ENCODE data around the gene SCN4B. TPM values are rescaled to one million over a fixed set of nuclear protein-coding genes. Genes with fewer than 3 reads are reported as not detected.

SCN4B gene
- total and polyA plus RNA-seq, 7 experiments from 2014 or later: 0.19 TPM; not detected in 6

- Mint-ChIP-seq H3K27ac (no peak overlapping the region), H3K4me1 (peaks cover 0 to 18% (median 11%) of the 10 kb centered on the region in 7 donors)
Observed at GRCh38 chr11:118149493-118149892, 3.1 kb downstream of the SCN4B start.

DNA sequence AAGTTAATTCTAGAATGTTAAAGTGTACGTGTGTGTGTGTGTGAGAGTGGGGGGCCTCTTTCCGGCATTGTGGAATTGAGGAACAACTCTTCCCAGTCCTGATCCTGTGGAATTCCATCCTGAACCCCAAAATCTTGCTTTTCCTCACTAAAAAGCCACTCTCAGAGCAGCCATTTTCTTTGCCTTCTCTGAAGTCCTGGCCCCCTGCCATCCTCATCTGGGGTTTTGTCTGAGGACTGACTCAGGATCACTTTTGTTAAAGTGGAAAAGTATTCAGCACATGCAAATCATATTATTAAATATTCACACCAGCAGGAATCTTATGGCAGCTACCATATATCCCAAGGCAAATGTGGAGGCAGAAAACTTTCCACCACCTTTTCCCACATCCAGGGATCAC lies 3.8 kb downstream of the SCN4B start:
- POLR2A ChIA-PET: no interaction called here
- Histone ChIP-seq H3K9me3 (ENCODE audit: control insufficient read depth in 2 of 3, low read length in 3 of 3) (no peaks in the 10 kb centered on the region), H3K27ac (ENCODE audit: low read depth, low read length) (no peak overlapping the region), H3K4me3 (ENCODE audit: low read length) (no peak overlapping the region), H3K36me3 (ENCODE audit: control insufficient read depth in 2 of 3, insufficient read depth in 3 of 3, low read length in 3 of 3) (no peaks in the 10 kb centered on the region), H3K4me1 (ENCODE audit: control insufficient read depth in 2 of 2, insufficient read depth in 2 of 2, low read length in 2 of 2) (peaks cover 0 to 3% of the 10 kb centered on the region in 2 donors), H3K27me3 (ENCODE audit: control insufficient read depth in 2 of 2, insufficient read depth in 2 of 2, low read length in 2 of 2) (peaks cover 5 to 9% of the 10 kb centered on the region in 2 donors)
- no peak overlapping the region for H3K27ac Mint-ChIP-seq
- H3K4me3 Mint-ChIP-seq: no peak overlapping the region
- no peaks in the 10 kb centered on the region for H3K36me3 Mint-ChIP-seq
- peaks cover 0 to 17% (median 9%) of the 10 kb centered on the region in 7 donors for H3K4me1 Mint-ChIP-seq
- intact Hi-C loops (cut with micrococcal nuclease): loop anchor here in 1 of 2 donors (5.0 kb wide), 1 partner anchor 208 kb away; the partner anchor contains the start of gene UBE4A
- ATAC-seq: no peak
- CTCF ChIA-PET: interaction anchor here (0.6 to 1.3 kb wide), 3 partner anchors 12 to 29 kb away, joined by 3 to 8 read pairs (median 3); no protein-coding TSS in a partner anchor
- no peak for DNase-seq
- no peaks in the 10 kb centered on the region for H3K9me3 Mint-ChIP-seq
- peaks cover 30 to 79% (median 47%) of the 10 kb centered on the region in 5 donors for H3K27me3 Mint-ChIP-seq

More at GRCh38 chr11:118149493-118149892, 3.1 kb downstream of the SCN4B start:
- DNase-seq (no peak), ATAC-seq (no peak)
- Mint-ChIP-seq H3K4me3 (no peak overlapping the region), H3K27me3 (peaks cover 30 to 79% (median 47%) of the 10 kb centered on the region in 5 donors), H3K36me3 (no peaks in the 10 kb centered on the region), H3K9me3 (no peaks in the 10 kb centered on the region)
- Histone ChIP-seq H3K27me3 (ENCODE audit: control insufficient read depth in 2 of 2, insufficient read depth in 2 of 2, low read length in 2 of 2) (peaks cover 5 to 16% of the 10 kb centered on the region in 2 donors), H3K4me3 (ENCODE audit: low read length) (no peak overlapping the region), H3K36me3 (ENCODE audit: control insufficient read depth in 2 of 3, insufficient read depth in 3 of 3, low read length in 3 of 3) (no peaks in the 10 kb centered on the region), H3K4me1 (ENCODE audit: control insufficient read depth in 2 of 2, insufficient read depth in 2 of 2, low read length in 2 of 2) (peaks cover 0 to 3% of the 10 kb centered on the region in 2 donors), H3K9me3 (ENCODE audit: control insufficient read depth in 2 of 3, low read length in 3 of 3) (no peaks in the 10 kb centered on the region), H3K27ac (ENCODE audit: low read depth, low read length) (no peak overlapping the region)
- intact Hi-C loops (cut with micrococcal nuclease): loop anchor here in 1 of 2 donors (5.0 kb wide), 1 partner anchor 208 kb away; the partner anchor contains the start of gene UBE4A
- ChIA-PET POLR2A (no interaction called here), CTCF (interaction anchor here (0.9 kb wide), 1 partner anchor 29 kb away, joined by 3 read pairs; no protein-coding TSS in a partner anchor)

- peaks cover 0 to 13% (median 5%) of the 10 kb centered on the region in 7 donors for H3K4me1 Mint-ChIP-seq
- Histone ChIP-seq H3K4me3 (ENCODE audit: low read length) (no peak overlapping the region), H3K27ac (ENCODE audit: low read depth, low read length) (no peak overlapping the region), H3K27me3 (ENCODE audit: control insufficient read depth in 2 of 2, insufficient read depth in 2 of 2, low read length in 2 of 2) (peaks cover 5 to 8% of the 10 kb centered on the region in 2 donors), H3K4me1 (ENCODE audit: control insufficient read depth in 2 of 2, insufficient read depth in 2 of 2, low read length in 2 of 2) (peaks cover 0 to 2% of the 10 kb centered on the region in 2 donors), H3K9me3 (ENCODE audit: control insufficient read depth in 2 of 3, low read length in 3 of 3) (no peaks in the 10 kb centered on the region), H3K36me3 (ENCODE audit: control insufficient read depth in 2 of 3, insufficient read depth in 3 of 3, low read length in 3 of 3) (no peaks in the 10 kb centered on the region)
- H3K27me3 Mint-ChIP-seq: peaks cover 30 to 78% (median 48%) of the 10 kb centered on the region in 5 donors
- intact Hi-C loops (cut with micrococcal nuclease): loop anchor here in 1 of 2 donors (5.0 kb wide), 1 partner anchor 209 kb away; the partner anchor contains the start of gene UBE4A
- H3K9me3 Mint-ChIP-seq: no peaks in the 10 kb centered on the region
- H3K4me3 Mint-ChIP-seq: no peak overlapping the region
- no peaks in the 10 kb centered on the region for H3K36me3 Mint-ChIP-seq
- ATAC-seq (no peak), DNase-seq (no peak)
- POLR2A ChIA-PET: no interaction called here
- CTCF ChIA-PET: interaction anchor here (0.6 to 1.3 kb wide), 2 partner anchors 12 to 23 kb away, joined by 3 to 8 read pairs; no protein-coding TSS in a partner anchor
- no peak overlapping the region for H3K27ac Mint-ChIP-seq
Observed at GRCh38 chr11:118148240-118148639, 4.4 kb downstream of the SCN4B start.

- no peaks in the 10 kb centered on the region for H3K9me3 ChIP-seq (ENCODE audit: control insufficient read depth in 2 of 3, low read length in 3 of 3)
- DNase-seq: no peak
- no peak overlapping the region for H3K4me3 ChIP-seq (ENCODE audit: low read length)
- intact Hi-C loops (cut with micrococcal nuclease): loop anchor here in 1 of 2 donors (5.0 kb wide), 1 partner anchor 210 kb away; the partner anchor contains the start of gene UBE4A
- CTCF ChIA-PET: interaction anchor here (0.6 kb wide), 1 partner anchor 341 kb away, joined by 3 read pairs; no protein-coding TSS in a partner anchor
- H3K27ac Mint-ChIP-seq: peak overlapping the region in 1 of 9 donors; percentile 45
- H3K4me1 Mint-ChIP-seq: peaks cover 0 to 20% (median 5%) of the 10 kb centered on the region in 7 donors
- no peak overlapping the region for H3K27ac ChIP-seq (ENCODE audit: low read depth, low read length)
- peaks cover 36 to 80% (median 52%) of the 10 kb centered on the region in 5 donors for H3K27me3 Mint-ChIP-seq
- POLR2A ChIA-PET: no interaction called here
- no peaks in the 10 kb centered on the region for H3K36me3 Mint-ChIP-seq
- H3K36me3 ChIP-seq (ENCODE audit: control insufficient read depth in 2 of 3, insufficient read depth in 3 of 3, low read length in 3 of 3): no peaks in the 10 kb centered on the region
- H3K4me3 Mint-ChIP-seq: no peak overlapping the region
- no peak for ATAC-seq
- no peaks in the 10 kb centered on the region for H3K9me3 Mint-ChIP-seq
- H3K4me1 ChIP-seq (ENCODE audit: control insufficient read depth in 2 of 2, insufficient read depth in 2 of 2, low read length in 2 of 2): no peaks in the 10 kb centered on the region
- H3K27me3 ChIP-seq (ENCODE audit: control insufficient read depth in 2 of 2, insufficient read depth in 2 of 2, low read length in 2 of 2): peaks cover 5 to 8% of the 10 kb centered on the region in 2 donors
Observed at GRCh38 chr11:118147502-118147901, 5.1 kb downstream of the SCN4B start.

GRCh38 chr11:118146554-118146953 lies 6.1 kb downstream of the SCN4B start:
- peaks cover 0 to 20% (median 5%) of the 10 kb centered on the region in 7 donors for H3K4me1 Mint-ChIP-seq
- no peaks in the 10 kb centered on the region for H3K4me1 ChIP-seq (ENCODE audit: control insufficient read depth in 2 of 2, insufficient read depth in 2 of 2, low read length in 2 of 2)
- peak overlapping the region in 2 of 9 donors; percentile 36 to 56 for H3K27ac Mint-ChIP-seq
- ChIA-PET POLR2A (no interaction called here), CTCF (no interaction called here)
- H3K27me3 ChIP-seq (ENCODE audit: control insufficient read depth in 2 of 2, insufficient read depth in 2 of 2, low read length in 2 of 2): peaks cover 4 to 5% of the 10 kb centered on the region in 2 donors
- ATAC-seq (no peak), DNase-seq (no peak)
- peaks cover 44 to 80% (median 58%) of the 10 kb centered on the region in 5 donors for H3K27me3 Mint-ChIP-seq
- H3K4me3 Mint-ChIP-seq: peak overlapping the region; percentile 60 to 88 (median 82)
- no peak overlapping the region for H3K4me3 ChIP-seq (ENCODE audit: low read length)
- no peaks in the 10 kb centered on the region for H3K9me3 ChIP-seq (ENCODE audit: control insufficient read depth in 2 of 3, low read length in 3 of 3)
- intact Hi-C loops (cut with micrococcal nuclease): loop anchor here in 1 of 2 donors (5.0 kb wide), 1 partner anchor 211 kb away; the partner anchor contains the start of gene UBE4A
- H3K36me3 Mint-ChIP-seq: no peaks in the 10 kb centered on the region
- no peaks in the 10 kb centered on the region for H3K9me3 Mint-ChIP-seq
- no peak overlapping the region for H3K27ac ChIP-seq (ENCODE audit: low read depth, low read length)
- no peaks in the 10 kb centered on the region for H3K36me3 ChIP-seq (ENCODE audit: control insufficient read depth in 2 of 3, insufficient read depth in 3 of 3, low read length in 3 of 3)

- no peak overlapping the region for H3K27ac ChIP-seq (ENCODE audit: low read depth, low read length)
- Mint-ChIP-seq H3K36me3 (no peaks in the 10 kb centered on the region), H3K4me3 (peak overlapping the region; percentile 43 to 88 (median 83)), H3K9me3 (no peaks in the 10 kb centered on the region), H3K27me3 (peaks cover 45 to 78% (median 56%) of the 10 kb centered on the region in 5 donors), H3K4me1 (peaks cover 0 to 20% (median 5%) of the 10 kb centered on the region in 7 donors), H3K27ac (peak overlapping the region in 1 of 9 donors; percentile 35)
- peak overlapping the region; percentile 66 for H3K4me3 ChIP-seq (ENCODE audit: low read length)
- H3K27me3 ChIP-seq (ENCODE audit: control insufficient read depth in 2 of 2, insufficient read depth in 2 of 2, low read length in 2 of 2): peaks cover 0 to 5% of the 10 kb centered on the region in 2 donors
- H3K9me3 ChIP-seq (ENCODE audit: control insufficient read depth in 2 of 3, low read length in 3 of 3): no peaks in the 10 kb centered on the region
- ATAC-seq (peak; percentile 95), DNase-seq (peak; percentile 76 to 93 (median 81))
- POLR2A ChIA-PET: no interaction called here
- H3K36me3 ChIP-seq (ENCODE audit: control insufficient read depth in 2 of 3, insufficient read depth in 3 of 3, low read length in 3 of 3): no peaks in the 10 kb centered on the region
- CTCF ChIA-PET: interaction anchor here (0.5 to 2.7 kb wide), 10 partner anchors 10 to 749 kb away, joined by 3 to 14 read pairs (median 3); no protein-coding TSS in a partner anchor
- no peaks in the 10 kb centered on the region for H3K4me1 ChIP-seq (ENCODE audit: control insufficient read depth in 2 of 2, insufficient read depth in 2 of 2, low read length in 2 of 2)
- intact Hi-C loops (cut with micrococcal nuclease): loop anchor here (1.0 to 5.0 kb wide), 9 partner anchors 26 to 514 kb away; partner anchors contain the start of gene UBE4A (in 2 of the 2)
Observed at GRCh38 chr11:118145285-118146227, 7.1 kb downstream of the SCN4B start.
